ENCODE results near the gene DBF4B.

DBF4B gene

DNA sequence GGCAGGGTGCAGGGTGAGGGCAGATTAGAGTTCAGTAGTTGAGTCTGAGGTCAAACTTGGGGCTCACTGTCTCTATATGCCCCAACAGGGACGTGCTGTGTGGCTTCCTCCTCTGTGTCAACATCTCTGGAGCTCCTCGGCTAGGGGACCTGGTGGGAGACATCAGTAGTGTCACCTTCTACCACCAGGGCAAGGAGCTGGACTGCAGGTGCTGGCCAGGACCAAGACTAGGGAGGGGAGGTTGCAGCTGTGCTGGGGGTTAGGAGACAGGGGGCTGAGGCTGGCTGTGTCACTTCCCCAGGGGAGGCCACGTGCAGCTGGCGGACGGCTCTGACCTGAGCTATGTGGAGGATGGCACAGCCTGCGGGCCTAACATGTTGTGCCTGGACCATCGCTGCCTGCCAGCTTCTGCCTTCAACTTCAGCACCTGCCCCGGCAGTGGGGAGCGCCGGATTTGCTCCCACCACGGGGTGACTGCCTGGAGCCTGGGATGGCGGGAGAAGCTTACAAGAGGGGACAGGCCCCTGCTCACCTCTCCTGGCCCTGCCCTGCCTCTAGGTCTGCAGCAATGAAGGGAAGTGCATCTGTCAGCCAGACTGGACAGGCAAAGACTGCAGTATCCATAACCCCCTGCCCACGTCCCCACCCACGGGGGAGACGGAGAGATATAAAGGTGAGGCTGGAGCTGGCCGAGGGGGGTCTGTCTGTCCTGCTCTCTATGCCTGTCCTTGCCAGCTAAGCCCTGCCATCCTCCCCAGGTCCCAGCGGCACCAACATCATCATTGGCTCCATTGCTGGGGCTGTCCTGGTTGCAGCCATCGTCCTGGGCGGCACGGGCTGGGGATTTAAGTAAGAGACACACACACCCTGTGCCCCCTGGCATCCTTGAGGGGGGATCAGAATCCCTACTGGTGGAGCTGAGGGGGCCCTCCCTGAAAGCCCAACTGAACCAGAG is 69.2 kb downstream of the DBF4B start:
- no peak for DNase-seq (ENCODE audit: low spot score)

DNA sequence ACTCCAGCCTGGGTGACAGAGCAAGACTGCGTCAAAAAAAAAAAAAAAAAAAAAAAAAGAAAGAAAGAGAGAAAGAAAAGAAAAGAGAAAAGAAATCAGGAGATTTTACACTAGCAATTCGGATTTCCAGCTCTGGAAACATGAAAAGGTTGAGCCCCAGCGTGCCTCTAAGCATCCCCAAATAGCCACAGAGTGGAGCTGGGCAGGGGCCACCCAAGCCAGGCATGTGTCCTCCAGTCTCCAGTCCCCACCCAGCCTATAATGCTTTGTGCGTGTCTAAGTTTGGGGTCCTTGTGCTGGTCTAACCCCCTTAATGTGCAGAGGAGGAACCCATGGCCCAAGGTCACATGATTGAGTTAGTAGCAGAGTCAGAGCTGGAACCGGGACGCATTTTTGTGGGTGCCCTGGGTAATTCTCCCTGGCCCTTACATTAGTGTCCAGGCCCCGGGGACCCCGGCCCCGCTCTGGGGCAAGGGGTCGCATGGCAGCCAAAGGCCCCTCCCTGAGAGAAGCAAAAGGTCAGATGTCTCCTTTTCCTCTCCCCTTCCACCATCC is 70.3 kb downstream of the DBF4B start:
- no peak for DNase-seq (ENCODE audit: low spot score)

- DNase-seq (ENCODE audit: low spot score): peak; percentile 79
Observed at GRCh38 chr17:44779211-44780025, 71.0 kb downstream of the DBF4B start.

DNA sequence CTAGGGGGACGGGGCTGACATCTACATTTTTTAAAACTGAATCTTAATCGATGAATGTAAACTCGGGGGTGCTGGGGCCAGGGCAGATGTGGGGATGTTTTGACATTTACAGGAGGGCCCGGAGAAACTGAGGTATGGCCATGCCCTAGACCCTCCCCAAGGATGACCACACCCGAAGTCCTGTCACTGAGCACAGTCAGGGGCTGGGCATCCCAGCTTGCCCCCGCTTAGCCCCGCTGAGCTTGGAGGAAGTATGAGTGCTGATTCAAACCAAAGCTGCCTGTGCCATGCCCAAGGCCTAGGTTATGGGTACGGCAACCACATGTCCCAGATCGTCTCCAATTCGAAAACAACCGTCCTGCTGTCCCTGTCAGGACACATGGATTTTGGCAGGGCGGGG is 71.7 kb downstream of the DBF4B start:
- no peak for DNase-seq (ENCODE audit: low spot score)

- no peak for DNase-seq (ENCODE audit: low spot score)
Observed at GRCh38 chr17:44780845-44781480, 72.5 kb downstream of the DBF4B start.

DNA sequence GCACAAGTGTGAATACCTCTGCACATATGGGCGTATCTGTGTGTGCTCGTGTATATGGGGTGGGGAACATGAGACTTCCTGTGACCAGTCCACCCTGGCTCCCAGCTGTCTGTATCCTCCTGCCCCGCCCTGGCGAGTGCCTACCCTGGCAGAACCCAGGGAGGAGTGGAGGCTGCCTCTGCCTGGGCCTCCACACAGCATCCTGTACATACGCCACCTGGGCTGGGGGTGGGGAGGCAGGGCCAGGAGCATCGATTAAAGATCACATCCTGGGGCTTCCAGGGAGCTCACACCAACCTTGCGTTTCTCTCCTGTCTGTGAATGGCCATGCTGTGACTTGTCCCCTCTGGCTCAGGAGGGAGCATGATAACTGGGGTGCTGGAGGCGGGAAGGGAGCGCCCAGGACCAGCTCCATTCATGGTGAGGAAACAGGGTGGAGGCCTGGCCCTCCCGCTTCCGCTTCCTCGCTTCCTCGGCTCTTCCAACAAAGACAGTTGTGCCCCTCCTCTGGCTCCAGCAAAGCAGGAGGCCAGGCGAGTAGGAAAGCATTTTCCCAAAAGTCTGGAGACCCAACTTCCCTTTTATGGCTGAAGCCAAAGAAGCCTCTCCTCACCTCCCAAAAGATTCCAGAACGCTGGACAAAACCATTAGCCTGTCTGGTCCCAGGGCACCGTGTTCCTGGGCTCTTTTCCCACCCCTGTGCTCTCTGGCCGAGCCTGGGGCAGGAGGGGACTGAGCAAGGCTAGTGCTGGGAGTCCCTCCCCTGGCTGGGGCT is 73.3 kb downstream of the DBF4B start:
- DNase-seq (ENCODE audit: low spot score): peak; percentile 67

DNA sequence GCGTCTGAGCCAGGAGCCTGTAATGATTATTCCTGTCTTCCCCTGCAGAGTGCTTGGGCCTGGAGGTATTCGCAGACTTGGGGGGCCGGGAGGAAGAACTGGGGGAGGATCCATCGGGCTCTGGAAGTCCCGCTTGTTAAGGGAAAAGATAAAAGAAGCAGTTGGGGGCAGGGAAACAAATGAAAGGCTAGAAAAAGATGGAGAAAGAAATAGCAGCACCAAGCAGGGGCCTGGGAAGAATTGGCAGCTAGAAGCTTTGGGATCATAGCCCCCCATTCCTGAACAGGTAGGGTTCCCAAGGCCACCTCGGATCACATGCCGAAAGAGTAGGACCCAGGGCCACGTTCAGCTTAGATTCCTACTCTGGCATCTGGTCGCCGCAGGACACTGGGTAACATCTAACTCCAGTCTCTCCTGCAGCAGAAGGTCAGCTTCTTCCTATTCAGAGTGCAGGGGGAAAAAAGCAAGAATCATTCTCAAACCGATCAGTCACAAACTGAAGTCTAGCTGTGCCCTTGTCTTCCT is 73.9 kb downstream of the DBF4B start:
- DNase-seq (ENCODE audit: low spot score): no peak

DNA sequence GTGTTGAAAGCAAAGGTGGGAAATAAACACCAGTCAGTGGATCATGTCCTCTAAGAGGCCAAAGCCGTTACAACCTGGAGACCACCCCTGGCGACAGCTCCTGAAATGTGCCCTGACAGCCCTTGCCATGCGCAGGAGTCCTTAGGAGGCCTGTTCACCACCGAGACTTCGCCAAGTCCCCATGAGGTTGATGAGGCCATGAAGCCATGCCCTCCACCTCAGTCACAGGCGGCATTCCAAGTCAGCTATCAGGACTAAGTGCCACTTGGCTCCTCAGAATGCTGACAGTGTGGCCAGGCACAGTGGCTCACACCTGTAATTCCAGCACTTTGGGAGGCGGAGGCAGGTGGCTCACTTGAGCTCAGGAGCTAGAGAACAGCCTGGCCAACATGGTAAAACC is 77.5 kb downstream of the DBF4B start:
- DNase-seq (ENCODE audit: low spot score): no peak

DNA sequence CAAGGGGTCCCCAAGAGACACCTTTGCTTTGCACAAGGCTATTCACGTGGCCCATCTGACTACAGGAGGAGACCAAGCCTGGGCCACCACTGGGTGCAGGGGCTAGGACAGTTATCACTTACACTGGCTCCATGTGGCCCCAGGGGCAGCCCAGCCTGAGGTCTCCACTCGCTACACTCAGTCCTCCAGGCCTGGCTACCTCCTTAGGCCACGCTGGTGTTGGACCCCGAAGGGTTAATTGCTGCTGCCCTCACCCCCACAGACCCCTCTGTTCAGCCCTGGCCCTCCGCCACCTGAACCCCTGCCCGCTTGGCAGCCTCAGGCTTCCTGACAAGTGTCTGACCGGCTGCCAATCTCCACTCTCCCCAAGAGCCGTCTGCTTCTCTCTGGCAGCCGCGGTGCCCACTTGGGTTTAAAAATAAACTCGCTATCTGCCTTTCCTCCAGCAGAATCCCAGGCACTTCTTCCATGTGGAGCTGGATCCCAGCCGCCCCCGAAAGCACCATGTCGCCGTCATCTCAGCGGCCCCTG is 78.2 kb downstream of the DBF4B start:
- no peak for DNase-seq (ENCODE audit: low spot score)

GRCh38 chr17:44787271-44787940 is 78.9 kb downstream of the DBF4B start:
- DNase-seq (ENCODE audit: low spot score): no peak

DNA sequence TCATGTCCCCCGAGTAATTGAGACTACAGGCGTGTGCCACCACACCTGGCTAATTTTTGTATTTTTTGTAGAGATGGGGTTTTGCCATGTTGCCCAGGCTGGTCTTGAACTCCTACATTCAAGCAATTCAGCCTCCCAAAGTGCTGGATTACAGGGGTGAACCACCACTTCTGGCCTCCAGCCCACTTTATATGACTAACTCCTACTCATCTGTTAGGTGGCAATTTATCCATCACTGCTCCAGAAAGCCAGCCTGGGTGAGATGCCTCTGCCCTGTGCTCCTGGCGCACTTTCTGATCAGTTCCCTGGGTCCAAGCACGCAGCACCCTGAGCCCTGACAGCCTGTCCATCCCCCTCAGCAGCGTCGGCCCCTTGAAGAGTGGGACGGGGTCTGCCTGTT is 79.7 kb downstream of the DBF4B start:
- DNase-seq (ENCODE audit: low spot score): no peak

- DNase-seq (ENCODE audit: low spot score): no peak
Observed at GRCh38 chr17:44792276-44792675, 83.8 kb downstream of the DBF4B start.

GRCh38 chr17:44793885-44794842 is 85.7 kb downstream of the DBF4B start:
- DNase-seq (ENCODE audit: low spot score): no peak

DNA sequence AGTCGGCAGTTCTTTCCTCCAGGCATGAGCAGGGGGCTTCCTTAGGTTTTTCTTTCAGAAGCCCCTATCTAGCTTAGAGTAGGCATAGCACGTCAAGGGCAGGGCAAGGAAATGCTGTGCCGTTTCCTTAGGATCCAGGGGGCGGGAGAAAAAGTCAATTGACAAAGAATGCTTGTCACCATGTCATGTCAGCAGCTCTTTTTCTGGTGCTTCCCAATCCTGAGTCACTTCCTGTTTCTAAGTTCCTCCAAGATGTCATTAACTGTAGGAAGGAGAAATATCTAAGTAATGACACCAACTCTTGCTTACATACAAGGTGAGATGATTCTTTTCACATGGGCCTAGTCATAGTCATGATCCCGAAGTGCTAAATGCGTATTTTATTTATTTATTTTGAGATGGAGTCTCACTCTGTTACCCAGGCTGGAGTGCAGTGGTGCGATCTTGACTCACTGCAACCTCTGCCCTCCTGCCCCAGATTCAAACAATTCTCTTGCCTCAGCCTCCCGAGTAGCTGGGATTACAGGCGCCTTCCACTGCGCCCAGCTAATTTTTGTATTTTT is 86.5 kb downstream of the DBF4B start:
- peak; percentile 99 for DNase-seq (ENCODE audit: low spot score)

DNA sequence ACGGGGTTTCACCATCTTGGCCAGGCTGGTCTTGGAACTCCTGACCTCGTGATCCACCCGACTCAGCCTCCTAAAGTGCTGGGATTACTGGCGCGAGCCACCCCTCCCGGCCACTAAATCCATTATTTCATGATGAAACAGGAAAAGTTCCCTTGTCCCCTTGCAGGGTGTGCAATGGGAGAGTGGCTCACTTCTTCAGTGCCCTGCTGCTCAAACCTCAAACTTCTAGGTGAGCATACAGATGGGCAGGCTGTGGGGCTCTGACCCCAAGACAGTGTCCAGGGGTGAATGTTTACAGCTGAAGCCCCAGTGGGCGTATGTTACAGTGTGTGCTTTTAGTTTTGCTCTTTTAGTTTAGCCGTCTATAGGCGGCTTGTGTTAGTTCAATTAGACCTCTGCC is 87.0 kb downstream of the DBF4B start:
- no peak for DNase-seq (ENCODE audit: low spot score)

- no peak for DNase-seq (ENCODE audit: low spot score)
Observed at GRCh38 chr17:44795928-44796327, 87.5 kb downstream of the DBF4B start.

DNA sequence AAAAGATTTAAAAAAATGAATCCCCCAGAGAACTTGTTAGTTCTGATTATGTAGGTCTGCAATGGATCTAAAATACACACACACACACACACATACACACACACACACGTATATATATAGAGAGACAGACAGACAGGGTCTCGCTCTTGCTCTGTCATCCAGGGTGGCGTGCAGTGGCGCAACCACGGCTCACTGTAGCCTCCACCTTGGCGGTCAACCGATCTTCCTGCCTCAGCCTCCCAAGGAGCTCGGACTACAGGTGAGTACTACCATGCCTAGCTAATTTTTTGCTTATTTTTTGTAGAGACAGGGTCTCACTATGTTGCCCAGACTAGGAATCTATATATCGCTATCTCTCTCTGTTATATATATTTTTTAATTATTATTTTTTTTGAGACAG is 88.3 kb downstream of the DBF4B start:
- no peak for DNase-seq (ENCODE audit: low spot score)

GRCh38 chr17:44797802-44798201 is 89.3 kb downstream of the DBF4B start:
- no peak for DNase-seq (ENCODE audit: low spot score)

DNA sequence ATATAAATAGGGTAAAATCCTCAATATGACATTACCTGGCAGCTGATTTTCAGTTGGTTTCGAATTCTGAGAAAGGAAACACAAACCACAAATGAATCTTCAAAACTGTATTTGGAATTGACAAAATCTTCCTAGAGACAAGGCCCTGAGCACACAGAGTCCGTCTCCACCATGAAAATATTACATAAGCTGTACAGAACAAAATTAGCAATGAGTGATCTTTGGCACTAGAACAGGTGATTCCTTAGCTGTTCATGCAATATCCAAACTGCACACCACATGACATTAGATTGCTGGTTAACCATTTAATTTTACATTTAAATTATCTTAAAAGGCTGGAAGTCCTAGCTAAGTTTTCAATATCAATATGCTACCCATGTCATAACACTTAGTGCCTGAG is 89.9 kb downstream of the DBF4B start:
- no peak for DNase-seq (ENCODE audit: low spot score)
